Osteocyte (in vitro differentiated cells): ENCODE results near the gene PCNX1. TPM values are rescaled to one million over a fixed set of nuclear protein-coding genes. Genes with fewer than 3 reads are reported as not detected.

ENCODE experiments used
- DNase-seq: peaks from one replicate; pipeline ENCODE4 v3.0.0; 2021; ENCODE audit warnings: mixed read lengths; ENCODE audit not compliant: unreplicated experiment; ENCODE audit errors: extremely low spot score
- H3K27ac Mint-ChIP-seq: one replicate; pipeline ENCODE4 v1.8.0; 2021; ENCODE audit warnings: mild to moderate bottlenecking, mixed read lengths; ENCODE audit not compliant: unreplicated experiment
- H3K27me3 Mint-ChIP-seq: one replicate; pipeline ENCODE4 v1.8.0; 2021; ENCODE audit warnings: mixed read lengths; ENCODE audit not compliant: unreplicated experiment
- H3K36me3 Mint-ChIP-seq: one replicate; pipeline ENCODE4 v1.8.0; 2021; ENCODE audit warnings: mixed read lengths; ENCODE audit not compliant: unreplicated experiment
- H3K4me1 Mint-ChIP-seq: one replicate; pipeline ENCODE4 v1.8.0; 2021; ENCODE audit warnings: mixed read lengths; ENCODE audit not compliant: unreplicated experiment
- H3K4me3 Mint-ChIP-seq: one replicate; pipeline ENCODE4 v1.8.0; 2021; ENCODE audit warnings: mild to moderate bottlenecking, moderate library complexity, mixed read lengths; ENCODE audit not compliant: unreplicated experiment
- H3K9me3 Mint-ChIP-seq: one replicate; pipeline ENCODE4 v1.8.0; 2021; ENCODE audit warnings: mixed read lengths; ENCODE audit not compliant: unreplicated experiment
- CTCF ChIP-seq: fragments of 200-600 bp; sonication (generic); IDR thresholded peaks from 2 replicates; pipeline ENCODE4 v1.5.0; 2021; ENCODE audit warnings: antibody characterized with exemption, mild to moderate bottlenecking, moderate library complexity
- total RNA-seq: library from RNA; stranded (reverse); gene quantifications from 2 replicates; pipeline ENCODE4 v1.2.1, GENCODE V29; 2021

PCNX1 gene
- total RNA-seq, 1 donor from 2014 or later, result 72.2 TPM

GRCh38 chr14:71036433-71036832 is 129.2 kb downstream of the PCNX1 start:
- Mint-ChIP-seq H3K9me3 (peaks cover 17% of the 10 kb centered on the region), H3K36me3 (peaks cover 57% of the 10 kb centered on the region), H3K4me3 (no peak overlapping the region), H3K27me3 (no peaks in the 10 kb centered on the region), H3K27ac (no peak overlapping the region), H3K4me1 (no peaks in the 10 kb centered on the region)
- no peak for TF ChIP-seq CTCF
- no peak for DNase-seq

DNA sequence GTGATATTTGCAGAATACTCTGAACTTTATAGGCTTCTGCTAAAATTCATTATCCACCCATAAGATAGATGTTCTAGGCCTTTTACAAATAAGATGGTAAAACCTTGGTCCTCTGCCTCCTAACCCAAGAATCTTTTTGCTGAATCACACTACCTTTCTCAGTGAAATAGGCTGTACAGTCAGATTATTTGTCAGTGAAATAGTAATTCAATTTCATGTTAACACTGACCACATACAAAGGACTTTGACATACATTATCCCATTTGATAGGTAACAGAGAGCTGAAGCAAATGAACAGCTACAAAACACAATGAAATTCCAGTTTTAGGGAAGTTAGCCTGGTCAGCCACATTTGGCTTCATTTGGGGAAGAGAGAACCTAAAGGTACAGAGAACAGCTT is 141.1 kb downstream of the PCNX1 start:
- Mint-ChIP-seq H3K27ac (no peak overlapping the region), H3K4me1 (no peaks in the 10 kb centered on the region), H3K27me3 (no peaks in the 10 kb centered on the region), H3K9me3 (peaks cover 7% of the 10 kb centered on the region), H3K4me3 (no peak overlapping the region), H3K36me3 (peaks cover 49% of the 10 kb centered on the region)
- no peak for TF ChIP-seq CTCF
- DNase-seq, result no peak

DNA sequence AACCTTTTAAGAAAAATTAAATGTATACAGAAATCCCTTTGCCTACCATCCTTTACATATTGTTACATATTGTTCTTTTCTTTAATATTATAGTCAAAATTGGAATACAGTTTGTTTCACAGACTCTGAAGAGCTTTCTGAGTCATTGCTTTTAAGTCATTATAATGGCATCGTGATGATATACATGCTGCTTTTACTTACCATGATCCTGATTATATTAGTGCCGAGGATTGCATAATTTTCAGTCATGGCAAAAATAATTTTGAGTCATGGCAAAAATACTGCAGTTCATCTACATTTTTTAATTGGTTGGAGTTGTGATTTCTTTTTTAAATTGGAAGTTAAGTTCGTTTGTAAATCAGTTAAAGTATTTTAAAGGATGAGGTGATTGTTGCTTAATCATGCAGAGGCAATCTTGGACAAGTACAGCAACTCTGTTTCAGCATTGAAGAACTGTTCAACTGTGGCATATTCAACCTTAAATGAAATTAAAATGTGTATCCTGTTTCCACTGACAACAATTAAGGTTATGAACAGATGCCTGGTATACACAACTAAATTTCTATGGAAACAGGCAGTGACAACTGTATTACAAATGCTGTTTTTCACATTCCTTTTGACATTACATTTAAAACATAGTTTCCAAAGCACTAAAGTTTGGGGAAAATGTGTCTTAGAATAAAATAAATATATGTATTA is 142.3 kb downstream of the PCNX1 start:
- Mint-ChIP-seq H3K27ac (no peak overlapping the region), H3K27me3 (no peaks in the 10 kb centered on the region), H3K4me3 (no peak overlapping the region), H3K9me3 (no peaks in the 10 kb centered on the region), H3K36me3 (peaks cover 45% of the 10 kb centered on the region), H3K4me1 (no peaks in the 10 kb centered on the region)
- TF ChIP-seq CTCF, result no peak
- no peak for DNase-seq

DNA sequence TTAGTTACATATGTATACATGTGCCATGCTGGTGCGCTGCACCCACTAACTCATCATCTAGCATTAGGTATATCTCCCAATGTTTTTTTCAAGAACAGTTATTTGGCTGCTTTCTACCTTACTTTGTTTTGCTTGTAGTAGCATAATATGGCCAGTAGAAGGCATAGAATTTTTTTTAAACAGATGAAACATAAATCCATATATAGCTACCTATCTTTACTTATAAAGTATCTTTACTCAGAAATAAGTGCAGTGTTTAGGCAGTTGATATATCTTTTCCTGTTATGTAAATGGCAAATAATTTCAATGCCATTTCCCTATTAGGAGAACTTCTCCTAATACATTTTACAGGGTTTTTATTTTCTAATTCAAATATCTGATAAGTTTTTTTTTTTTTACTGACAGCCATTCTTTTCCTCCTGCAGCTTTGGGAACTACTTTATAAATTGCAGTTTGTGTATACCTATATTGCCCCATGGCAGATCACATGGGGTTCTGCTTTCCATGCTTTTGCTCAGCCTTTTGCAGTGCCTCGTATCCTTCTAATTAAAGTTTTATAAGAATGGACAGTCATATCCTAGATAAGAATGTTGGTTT is 143.1 kb downstream of the PCNX1 start:
- Mint-ChIP-seq H3K27ac (no peak overlapping the region), H3K9me3 (no peaks in the 10 kb centered on the region), H3K4me1 (no peaks in the 10 kb centered on the region), H3K36me3 (peaks cover 40% of the 10 kb centered on the region), H3K4me3 (no peak overlapping the region), H3K27me3 (no peaks in the 10 kb centered on the region)
- TF ChIP-seq CTCF, result peak; percentile 51
- DNase-seq, result no peak

- Mint-ChIP-seq H3K27ac (no peak overlapping the region), H3K9me3 (no peaks in the 10 kb centered on the region), H3K4me3 (no peak overlapping the region), H3K4me1 (peaks cover 2% of the 10 kb centered on the region), H3K36me3 (peaks cover 41% of the 10 kb centered on the region), H3K27me3 (no peaks in the 10 kb centered on the region)
- no peak for TF ChIP-seq CTCF
- DNase-seq, result no peak
Observed at GRCh38 chr14:71054706-71055105, 147.4 kb downstream of the PCNX1 start.
